Measurements from ENCODE around the gene ADAMTS15.

The ADAMTS15 gene

DNA sequence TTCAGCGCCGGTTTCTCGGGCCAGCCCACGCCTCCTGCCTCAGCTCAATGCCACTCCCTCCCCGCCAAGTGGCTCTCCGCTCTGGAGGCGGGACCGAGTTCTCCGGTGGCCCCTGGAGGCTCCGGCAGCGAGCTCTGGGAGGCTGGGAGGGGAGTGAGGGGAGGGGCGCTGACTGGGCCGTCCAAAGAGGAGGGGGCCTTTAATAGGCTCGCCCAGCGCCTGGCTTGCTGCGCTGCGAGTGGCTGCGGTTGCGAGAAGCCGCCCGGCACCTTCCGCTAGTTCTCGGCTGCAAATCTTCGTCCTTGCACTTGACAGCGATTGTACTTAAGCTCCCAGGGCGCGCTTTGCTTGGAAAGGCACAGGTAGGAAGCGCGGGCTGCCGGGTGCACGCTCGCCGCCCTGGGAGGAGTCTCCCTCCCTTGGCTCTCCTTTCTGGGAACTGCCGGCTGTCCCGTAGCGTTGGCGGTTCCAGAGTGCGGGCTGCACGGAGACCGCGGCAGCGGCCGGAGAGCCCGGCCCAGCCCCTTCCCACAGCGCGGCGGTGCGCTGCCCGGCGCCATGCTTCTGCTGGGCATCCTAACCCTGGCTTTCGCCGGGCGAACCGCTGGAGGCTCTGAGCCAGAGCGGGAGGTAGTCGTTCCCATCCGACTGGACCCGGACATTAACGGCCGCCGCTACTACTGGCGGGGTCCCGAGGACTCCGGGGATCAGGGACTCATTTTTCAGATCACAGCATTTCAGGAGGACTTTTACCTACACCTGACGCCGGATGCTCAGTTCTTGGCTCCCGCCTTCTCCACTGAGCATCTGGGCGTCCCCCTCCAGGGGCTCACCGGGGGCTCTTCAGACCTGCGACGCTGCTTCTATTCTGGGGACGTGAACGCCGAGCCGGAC, at the start of gene ADAMTS15 (continued):
- TF ChIP-seq ZNF473 (tag by site-specific recombination; IDR thresholded peaks at IDR 0.05) (no peak), ZNF248 (tag by site-specific recombination; IDR thresholded peaks at IDR 0.05) (no peak), ZNF529 (tag by site-specific recombination; IDR thresholded peaks at IDR 0.05; ENCODE audit: insufficient replicate concordance) (no peak), SP3 (tag by site-specific recombination; IDR thresholded peaks at IDR 0.05) (peak; percentile 64)
- TF ChIP-seq, protein P1, sequence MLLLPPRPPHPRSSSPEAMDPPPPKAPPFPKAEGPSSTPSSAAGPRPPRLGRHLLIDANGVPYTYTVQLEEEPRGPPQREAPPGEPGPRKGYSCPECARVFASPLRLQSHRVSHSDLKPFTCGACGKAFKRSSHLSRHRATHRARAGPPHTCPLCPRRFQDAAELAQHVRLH (tag by site-specific recombination; IDR thresholded peaks at IDR 0.05), result no peak

DNA sequence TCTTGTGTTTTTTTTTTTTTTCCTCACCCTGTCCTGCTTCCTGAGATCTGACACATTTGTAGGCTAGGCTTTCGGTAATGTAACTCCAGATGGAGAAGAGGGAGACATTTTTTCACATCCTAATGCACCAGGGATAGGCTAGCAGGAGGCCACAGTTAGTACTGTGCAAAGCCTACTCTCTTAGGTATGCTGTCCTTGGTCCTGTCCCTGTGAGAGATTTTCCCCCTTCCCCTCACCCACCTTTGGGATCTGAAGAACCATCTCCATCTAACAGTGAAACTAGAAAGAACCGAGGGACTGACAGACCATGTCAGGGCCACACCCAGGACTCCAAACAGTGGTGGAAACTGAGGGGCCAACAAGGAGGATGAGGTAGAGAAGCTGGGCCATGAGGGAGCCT, 49.2 kb upstream of the ADAMTS15 start:
- ChIA-PET CTCF (interaction anchor here (1.0 kb wide), 1 partner anchor 9 kb away, joined by 3 read pairs; no protein-coding TSS in a partner anchor), POLR2A (no interaction called here)
- no peak for TF ChIP-seq ZFP37 (tag by site-specific recombination; IDR thresholded peaks at IDR 0.05)
- TF ChIP-seq, protein P2, sequence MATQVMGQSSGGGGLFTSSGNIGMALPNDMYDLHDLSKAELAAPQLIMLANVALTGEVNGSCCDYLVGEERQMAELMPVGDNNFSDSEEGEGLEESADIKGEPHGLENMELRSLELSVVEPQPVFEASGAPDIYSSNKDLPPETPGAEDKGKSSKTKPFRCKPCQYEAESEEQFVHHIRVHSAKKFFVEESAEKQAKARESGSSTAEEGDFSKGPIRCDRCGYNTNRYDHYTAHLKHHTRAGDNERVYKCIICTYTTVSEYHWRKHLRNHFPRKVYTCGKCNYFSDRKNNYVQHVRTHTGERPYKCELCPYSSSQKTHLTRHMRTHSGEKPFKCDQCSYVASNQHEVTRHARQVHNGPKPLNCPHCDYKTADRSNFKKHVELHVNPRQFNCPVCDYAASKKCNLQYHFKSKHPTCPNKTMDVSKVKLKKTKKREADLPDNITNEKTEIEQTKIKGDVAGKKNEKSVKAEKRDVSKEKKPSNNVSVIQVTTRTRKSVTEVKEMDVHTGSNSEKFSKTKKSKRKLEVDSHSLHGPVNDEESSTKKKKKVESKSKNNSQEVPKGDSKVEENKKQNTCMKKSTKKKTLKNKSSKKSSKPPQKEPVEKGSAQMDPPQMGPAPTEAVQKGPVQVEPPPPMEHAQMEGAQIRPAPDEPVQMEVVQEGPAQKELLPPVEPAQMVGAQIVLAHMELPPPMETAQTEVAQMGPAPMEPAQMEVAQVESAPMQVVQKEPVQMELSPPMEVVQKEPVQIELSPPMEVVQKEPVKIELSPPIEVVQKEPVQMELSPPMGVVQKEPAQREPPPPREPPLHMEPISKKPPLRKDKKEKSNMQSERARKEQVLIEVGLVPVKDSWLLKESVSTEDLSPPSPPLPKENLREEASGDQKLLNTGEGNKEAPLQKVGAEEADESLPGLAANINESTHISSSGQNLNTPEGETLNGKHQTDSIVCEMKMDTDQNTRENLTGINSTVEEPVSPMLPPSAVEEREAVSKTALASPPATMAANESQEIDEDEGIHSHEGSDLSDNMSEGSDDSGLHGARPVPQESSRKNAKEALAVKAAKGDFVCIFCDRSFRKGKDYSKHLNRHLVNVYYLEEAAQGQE (tag by site-specific recombination; IDR thresholded peaks at IDR 0.05), result peak; percentile 81
- Histone ChIP-seq H3K27ac (ENCODE audit: extremely low read depth, low read depth, low read length) (no peak overlapping the region), H3K4me1 (ENCODE audit: control insufficient read depth, insufficient read depth, low read length) (no peaks in the 10 kb centered on the region), H3K9me3 (ENCODE audit: control insufficient read depth, insufficient read depth, low read depth, low read length) (no peaks in the 10 kb centered on the region), H3K36me3 (ENCODE audit: control insufficient read depth in 2 of 2, insufficient read depth in 1 of 2, low read length in 2 of 2) (no peaks in the 10 kb centered on the region), H3K4me3 (ENCODE audit: low read depth, low read length) (no peak overlapping the region)

DNA sequence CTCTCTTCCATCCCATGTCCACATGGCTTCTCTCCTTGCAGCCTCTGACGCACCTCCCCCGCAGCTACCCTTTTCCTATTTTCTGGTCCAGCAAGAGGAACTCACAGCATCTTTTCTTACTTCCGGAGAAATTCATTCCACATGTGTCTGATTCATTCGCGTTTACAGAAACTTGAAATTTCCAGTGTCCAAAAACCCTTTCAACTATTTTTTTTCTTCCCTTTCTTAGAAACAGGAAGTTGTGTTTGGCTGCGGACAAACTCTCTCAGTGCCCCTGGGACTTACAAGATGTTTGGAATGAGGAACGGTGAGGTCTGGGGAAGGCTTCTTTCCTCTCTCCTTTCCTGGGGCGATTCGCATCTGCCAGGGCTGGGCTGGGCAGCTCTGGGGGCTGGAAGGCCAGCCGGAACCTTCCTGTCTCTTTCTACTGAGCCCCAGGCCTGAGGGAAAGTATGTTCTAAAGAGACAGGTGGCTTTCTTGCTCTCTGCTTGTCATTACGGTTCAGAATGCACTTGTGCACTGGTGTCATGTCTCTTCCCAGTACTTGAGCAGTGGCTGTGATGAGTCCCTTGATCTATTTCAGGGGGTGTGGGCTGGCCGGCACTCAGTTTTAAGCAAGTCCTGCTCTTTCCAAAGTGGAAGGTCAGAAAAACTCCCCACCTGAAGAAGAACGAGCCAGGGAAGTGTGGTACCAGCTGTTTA, 47.5 kb upstream of the ADAMTS15 start:
- Histone ChIP-seq H3K9me3 (ENCODE audit: control insufficient read depth, insufficient read depth, low read depth, low read length) (no peaks in the 10 kb centered on the region), H3K4me1 (ENCODE audit: control insufficient read depth, insufficient read depth, low read length) (no peaks in the 10 kb centered on the region), H3K36me3 (ENCODE audit: control insufficient read depth in 2 of 2, insufficient read depth in 1 of 2, low read length in 2 of 2) (no peaks in the 10 kb centered on the region), H3K4me3 (ENCODE audit: low read depth, low read length) (no peak overlapping the region), H3K27ac (ENCODE audit: extremely low read depth, low read depth, low read length) (no peak overlapping the region)
- TF ChIP-seq KLF16 (tag by site-specific recombination; IDR thresholded peaks at IDR 0.05) (no peak), ZNF155 (tag by site-specific recombination; IDR thresholded peaks at IDR 0.05) (no peak), FEZF1 (tag by site-specific recombination; IDR thresholded peaks at IDR 0.05) (no peak), ZNF600 (tag by site-specific recombination; IDR thresholded peaks at IDR 0.05) (no peak), ZNF544 (tag by site-specific recombination; IDR thresholded peaks at IDR 0.05) (no peak), BCL11B (tag by site-specific recombination; IDR thresholded peaks at IDR 0.05; ENCODE audit: low read depth) (no peak), ZNF354C (tag by site-specific recombination; IDR thresholded peaks at IDR 0.05; ENCODE audit: borderline replicate concordance, low read depth) (no peak), ZNF211 (tag by site-specific recombination; IDR thresholded peaks at IDR 0.05; ENCODE audit: low read depth) (no peak)
- TF ChIP-seq, protein P3, sequence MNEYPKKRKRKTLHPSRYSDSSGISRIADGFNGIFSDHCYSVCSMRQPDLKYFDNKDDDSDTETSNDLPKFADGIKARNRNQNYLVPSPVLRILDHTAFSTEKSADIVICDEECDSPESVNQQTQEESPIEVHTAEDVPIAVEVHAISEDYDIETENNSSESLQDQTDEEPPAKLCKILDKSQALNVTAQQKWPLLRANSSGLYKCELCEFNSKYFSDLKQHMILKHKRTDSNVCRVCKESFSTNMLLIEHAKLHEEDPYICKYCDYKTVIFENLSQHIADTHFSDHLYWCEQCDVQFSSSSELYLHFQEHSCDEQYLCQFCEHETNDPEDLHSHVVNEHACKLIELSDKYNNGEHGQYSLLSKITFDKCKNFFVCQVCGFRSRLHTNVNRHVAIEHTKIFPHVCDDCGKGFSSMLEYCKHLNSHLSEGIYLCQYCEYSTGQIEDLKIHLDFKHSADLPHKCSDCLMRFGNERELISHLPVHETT (tag by site-specific recombination; IDR thresholded peaks at IDR 0.05), result no peak
- ChIA-PET POLR2A (no interaction called here), CTCF (interaction anchor here (0.6 to 0.7 kb wide), 2 partner anchors 11 kb away, joined by 3 read pairs; no protein-coding TSS in a partner anchor)

Measured in HEK293 (cell line).